GM15510 (cell line): ENCODE data around the gene ATP1A4.
A peak's percentile ranks its signal among the peaks of the same experiment; 100 is the strongest.

Experiments
- POLR2A ChIP-seq: IDR thresholded peaks from 3 replicates; pipeline ENCODE4 v1.6.1; 2011; ENCODE audit warnings: borderline replicate concordance; ENCODE audit not compliant: insufficient read length; ENCODE audit errors: extremely low read depth

The ATP1A4 gene

GRCh38 chr1:160194737-160195059, 43.3 kb downstream of the ATP1A4 start:
- no peak for TF ChIP-seq POLR2A

- TF ChIP-seq POLR2A, result no peak
Measured at GRCh38 chr1:160196143-160196542, 44.7 kb downstream of the ATP1A4 start.

- TF ChIP-seq POLR2A, result no peak
Measured at GRCh38 chr1:160197231-160197630, 45.8 kb downstream of the ATP1A4 start.

- TF ChIP-seq POLR2A, result no peak
Measured at GRCh38 chr1:160200786-160201185, 49.4 kb downstream of the ATP1A4 start.

DNA sequence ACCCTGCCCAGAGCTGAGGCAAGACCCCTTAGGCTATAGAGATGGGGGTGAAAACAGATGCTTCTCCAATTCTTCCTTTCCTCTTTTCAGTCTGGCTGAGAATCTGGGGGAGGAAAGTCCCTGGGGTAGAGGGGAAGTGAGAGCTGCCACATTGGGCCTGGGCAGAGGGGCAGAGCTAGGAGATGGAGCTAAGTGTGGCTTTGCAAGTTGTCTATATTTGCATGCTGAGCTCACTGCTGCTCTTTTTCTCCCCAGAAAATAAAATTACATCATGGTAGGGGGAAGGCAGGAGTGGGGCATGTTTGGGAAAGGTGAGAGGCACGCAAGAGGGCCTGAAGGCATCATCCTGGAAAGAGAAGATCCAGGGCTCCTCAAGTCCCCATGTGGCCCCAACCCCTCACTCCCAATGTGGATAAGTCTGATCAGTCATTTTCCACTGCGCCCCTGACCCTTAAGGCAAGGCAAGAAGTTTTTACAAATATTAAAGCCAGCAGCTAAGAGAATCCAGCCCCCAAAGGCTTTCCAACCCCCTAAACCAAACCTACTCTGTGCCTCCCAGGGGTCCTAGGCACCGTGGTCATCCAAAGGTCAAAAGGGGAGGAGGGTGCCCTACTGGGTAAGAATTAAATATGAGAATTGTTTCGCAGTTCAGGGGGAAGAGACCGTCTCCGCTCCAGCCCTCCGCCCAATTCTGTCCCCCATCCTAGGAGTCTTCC, 53.3 kb downstream of the ATP1A4 start:
- TF ChIP-seq POLR2A, result no peak

DNA sequence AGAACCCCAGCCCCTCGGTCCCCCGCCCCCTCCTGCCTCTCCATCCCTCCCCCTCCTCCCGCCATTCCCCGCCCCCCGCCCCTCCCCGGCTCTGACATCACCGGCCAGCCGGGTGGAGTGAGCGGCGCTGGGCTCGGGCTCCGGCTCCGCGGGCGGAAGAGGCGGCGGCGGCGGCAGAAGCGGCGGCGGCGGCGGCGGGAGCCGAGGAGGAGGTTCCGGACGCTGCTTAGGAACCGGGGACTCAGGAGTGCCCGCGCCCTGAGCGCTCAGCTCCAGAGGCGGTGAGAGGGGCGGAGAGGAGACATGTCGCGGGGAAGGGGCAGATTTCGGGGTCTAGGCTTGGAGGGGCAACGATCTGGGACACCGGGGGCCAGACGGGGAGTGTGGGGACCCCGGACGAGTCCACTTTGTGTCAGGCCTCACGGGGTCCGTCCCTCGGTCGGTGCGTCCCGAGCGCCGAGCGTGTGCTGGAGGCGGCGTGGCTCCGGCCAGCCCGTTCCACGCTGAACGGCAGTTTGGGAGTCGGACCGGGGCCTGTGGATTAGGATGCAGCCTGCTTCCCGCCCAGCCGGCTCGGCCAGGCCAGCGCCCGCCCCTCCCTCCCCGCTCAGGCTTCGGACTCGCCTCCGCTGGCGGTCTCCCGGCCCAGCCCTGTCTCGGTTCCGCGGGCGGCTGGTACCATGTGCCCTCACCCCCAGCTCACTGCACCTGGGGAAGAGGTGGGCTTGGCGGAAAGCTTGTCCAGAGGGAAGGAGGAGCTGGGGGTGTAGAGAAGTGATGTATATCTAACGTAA, 54.0 kb downstream of the ATP1A4 start, which contains the start of gene PEA15:
Gene PEA15 (plus strand): TSS at position 143 of the 794 bp plus-strand sequence. CDS start 6,161 bp downstream, outside the sequence.
- TF ChIP-seq POLR2A, result peak; percentile 80

DNA sequence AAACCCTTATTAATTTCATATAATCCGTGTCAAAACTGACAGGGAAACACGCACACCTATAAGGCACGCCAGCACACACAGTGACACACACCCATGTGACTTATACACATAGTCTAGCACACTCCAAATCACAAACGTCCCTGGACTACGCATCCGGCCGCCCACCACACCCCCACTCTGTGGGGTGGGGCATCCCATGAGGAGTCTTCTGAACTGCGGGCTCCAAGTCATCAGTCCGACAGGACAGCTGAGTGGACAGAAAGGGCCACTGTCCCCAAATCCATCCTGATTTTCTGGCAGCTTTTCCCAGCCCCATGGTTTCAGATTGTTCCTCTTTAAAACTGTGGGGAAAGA, 54.6 kb downstream of the ATP1A4 start:
- no peak for TF ChIP-seq POLR2A

DNA sequence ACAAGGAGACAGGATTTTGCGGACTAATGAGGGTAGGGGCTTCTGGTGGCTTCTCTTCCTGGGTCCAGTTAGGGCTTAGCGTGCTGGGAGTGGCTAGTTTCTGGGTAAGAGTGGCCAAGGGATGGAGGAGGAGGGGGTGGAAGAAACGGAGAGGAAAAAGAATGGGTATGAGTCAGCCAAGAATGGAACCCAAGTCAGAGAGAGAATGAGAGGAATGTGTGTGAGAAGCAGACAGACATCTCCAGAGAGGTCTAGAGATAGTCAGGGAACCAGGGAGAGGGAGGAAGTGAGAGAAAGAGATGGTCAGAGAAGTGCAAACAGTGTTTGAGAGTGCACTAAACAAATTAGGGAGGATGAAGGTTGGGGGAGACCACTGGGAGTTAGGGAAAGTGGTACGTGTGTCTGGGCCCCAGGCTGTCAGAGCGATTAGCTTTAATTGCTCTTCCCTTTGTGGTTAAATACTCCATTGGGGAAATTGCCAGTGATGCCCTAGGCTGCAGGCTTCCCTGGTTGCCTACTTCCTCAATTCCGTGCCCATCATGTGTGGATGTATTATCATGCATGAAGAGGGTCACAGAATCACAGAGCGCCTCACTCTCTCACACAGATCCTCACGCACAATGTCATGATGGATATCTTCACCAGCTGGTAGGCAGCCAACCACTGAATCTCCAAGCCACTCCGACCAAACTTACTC, 55.2 kb downstream of the ATP1A4 start:
- no peak for TF ChIP-seq POLR2A

- TF ChIP-seq POLR2A, result no peak
Measured at GRCh38 chr1:160207118-160207650, 55.8 kb downstream of the ATP1A4 start.

DNA sequence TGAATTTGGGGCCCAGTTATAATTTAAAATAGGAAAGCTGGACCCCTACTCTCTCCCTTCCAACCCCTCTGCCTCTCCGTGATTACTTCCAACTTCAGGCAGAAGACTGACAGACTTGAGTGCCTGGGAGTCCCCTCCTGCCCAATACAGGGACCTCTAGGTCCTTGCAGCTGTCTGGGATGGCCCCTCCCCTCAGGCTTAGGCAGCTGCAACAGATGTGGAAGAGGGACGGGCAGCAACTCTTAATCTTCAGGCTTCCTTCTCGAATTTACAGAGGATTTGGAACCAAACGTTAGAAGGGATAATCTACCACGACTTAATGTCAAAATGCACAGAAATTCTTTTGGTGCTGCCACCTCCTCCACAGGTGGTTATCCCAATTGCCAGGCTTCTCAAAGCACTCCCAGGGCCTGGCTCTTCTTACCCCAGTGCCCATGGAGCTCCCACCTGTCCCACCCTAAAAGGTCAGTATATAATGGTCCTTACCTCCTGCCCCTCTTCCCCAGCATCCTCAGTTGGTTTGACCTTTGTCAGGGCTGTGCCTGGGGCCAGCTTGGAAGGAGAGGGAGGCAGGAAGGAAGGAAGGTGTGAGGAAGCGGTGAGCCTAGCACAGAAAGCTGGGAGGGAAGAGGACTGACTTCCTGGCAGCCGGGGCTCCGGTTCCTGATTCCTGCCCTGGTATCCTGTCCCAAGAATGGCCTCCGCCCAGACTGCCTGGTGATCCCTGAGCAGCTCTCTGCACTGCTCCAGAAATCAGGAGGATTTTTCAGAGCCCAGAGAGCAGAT, 56.6 kb downstream of the ATP1A4 start:
- no peak for TF ChIP-seq POLR2A

- no peak for TF ChIP-seq POLR2A
Measured at GRCh38 chr1:160208557-160209320, 57.3 kb downstream of the ATP1A4 start.

DNA sequence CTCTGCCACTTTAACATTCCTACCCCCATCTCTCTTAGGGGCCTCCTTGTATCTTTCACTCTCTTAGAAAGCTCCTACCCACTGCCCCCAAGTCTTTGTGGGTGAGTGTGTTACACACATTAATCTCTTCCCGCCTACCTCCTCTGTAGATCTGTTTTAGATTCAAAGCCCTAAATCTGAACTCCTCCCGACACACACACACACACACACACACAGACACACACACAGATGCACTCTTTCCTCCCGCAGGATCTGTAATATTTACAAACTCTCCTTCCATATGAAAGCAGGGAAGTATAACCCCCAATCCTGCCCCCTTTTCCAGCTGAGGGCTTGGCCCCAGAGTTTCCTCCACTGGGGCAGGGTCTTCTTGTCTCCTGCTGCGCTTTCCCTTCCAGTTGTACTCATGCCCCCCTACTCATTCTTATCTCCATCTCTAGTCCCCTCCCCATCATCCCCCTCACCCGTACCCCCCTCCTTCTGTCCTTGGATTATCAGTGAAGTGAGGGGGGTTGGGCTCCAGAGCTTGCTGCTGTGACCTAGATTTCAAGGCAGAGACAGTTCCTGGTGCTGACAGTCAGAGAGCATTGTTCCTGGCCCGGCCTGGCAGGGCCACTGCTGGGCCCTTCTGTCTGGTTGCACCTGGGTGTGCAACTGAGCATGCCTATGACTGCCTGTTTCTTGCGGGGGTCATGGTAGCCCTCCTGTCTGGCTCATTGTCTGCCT, 58.1 kb downstream of the ATP1A4 start:
- no peak for TF ChIP-seq POLR2A

DNA sequence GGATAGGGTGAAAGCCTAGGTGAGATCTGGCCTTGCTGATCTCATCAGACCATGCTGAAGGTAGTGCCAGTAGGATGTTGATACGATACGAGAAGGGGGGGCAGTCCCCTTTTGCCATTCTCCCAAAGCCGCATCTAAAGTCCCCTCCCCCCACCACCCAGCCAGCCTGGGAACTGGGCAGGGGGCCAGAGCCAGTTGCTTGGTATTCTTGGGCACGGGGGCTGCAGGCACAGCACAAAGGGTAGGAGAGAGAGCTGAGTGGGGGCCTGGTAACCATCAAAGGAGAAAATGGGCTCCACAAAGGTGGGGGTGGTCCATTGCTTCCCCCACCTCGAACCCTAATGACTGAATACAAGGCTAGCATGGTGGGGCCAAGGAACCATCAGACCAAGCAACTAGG, 59.2 kb downstream of the ATP1A4 start:
- TF ChIP-seq POLR2A, result no peak
